ENCODE data around the gene TENM4.

- no peak for TF ChIP-seq CTCF (IDR thresholded peaks at IDR 0.05; ENCODE audit: low read depth, low read length, poor library complexity, severe bottlenecking)
- no peak for TF ChIP-seq EZH2phosphoT487 (IDR thresholded peaks at IDR 0.05; ENCODE audit: borderline replicate concordance, low read length)
Measured at GRCh38 chr11:78773077-78773476, 667.8 kb downstream of the TENM4 start.

All from DOHH2 (cell line).